ENCODE data around the gene MOB3A. TPM values are rescaled to one million over a fixed set of nuclear protein-coding genes. Genes with fewer than 3 reads are reported as not detected.

MOB3A gene
- polyA plus RNA-seq, 1 donor (not counting 4 experiments of a cell fraction or from before 2014, with no cell fraction given) = 34.2 TPM

- Histone ChIP-seq H3K4me1 (ENCODE audit: control insufficient read depth, extremely low read depth, insufficient read depth, low read length) (peaks cover 43% of the 10 kb centered on the region), H3K79me2 (ENCODE audit: control insufficient read depth, insufficient read depth, low read length) (peaks cover 34% of the 10 kb centered on the region), H2AFZ (ENCODE audit: control insufficient read depth, low read length) (no peak overlapping the region), H3K9ac (ENCODE audit: control insufficient read depth, extremely low read depth, insufficient read depth, low read length) (no peak overlapping the region), H4K20me1 (ENCODE audit: control insufficient read depth, extremely low read depth, insufficient read depth, low read length) (peaks cover 24% of the 10 kb centered on the region), H3K4me2 (ENCODE audit: control insufficient read depth, extremely low read depth, insufficient read depth, low read depth, low read length) (no peak overlapping the region), H3K9me3 (ENCODE audit: control insufficient read depth, low read depth, low read length) (no peaks in the 10 kb centered on the region), H3K36me3 (ENCODE audit: control insufficient read depth in 2 of 2, extremely low read depth in 1 of 2, insufficient read depth in 2 of 2, low read length in 2 of 2) (peaks cover 30 to 44% of the 10 kb centered on the region in 2 experiments), H3K27me3 (ENCODE audit: control insufficient read depth, extremely low read depth, insufficient read depth, low read length) (no peaks in the 10 kb centered on the region), H3K27ac (ENCODE audit: control insufficient read depth, insufficient read depth, low read length) (no peak overlapping the region), H3K4me3 (ENCODE audit: control insufficient read depth in 2 of 3, extremely low read depth in 1 of 3, insufficient read depth in 2 of 3, low read depth in 1 of 3, low read length in 3 of 3) (no peak overlapping the region), H3K9me1 (ENCODE audit: control insufficient read depth, extremely low read depth, insufficient read depth, low read length) (peaks cover 3% of the 10 kb centered on the region)
- dilution Hi-C loops (cut with MboI; ENCODE audit: extremely low pct_ligation_motif_present, low sequenced_read_pairs) = no loop called here
- no peak for FAIRE-seq
- TF ChIP-seq EZH2 (IDR thresholded peaks at IDR 0.05; ENCODE audit: low read length) = no peak
- DNase-seq (ENCODE audit: low read depth, low spot score) = no peak
Measured at GRCh38 chr19:2046046-2046907, 49.8 kb downstream of the MOB3A start.

- peaks cover 24% of the 10 kb centered on the region for H4K20me1 ChIP-seq (ENCODE audit: control insufficient read depth, extremely low read depth, insufficient read depth, low read length)
- DNase-seq (ENCODE audit: low read depth, low spot score) = no peak
- H3K9me1 ChIP-seq (ENCODE audit: control insufficient read depth, extremely low read depth, insufficient read depth, low read length) = peaks cover 3% of the 10 kb centered on the region
- TF ChIP-seq EZH2 (IDR thresholded peaks at IDR 0.05; ENCODE audit: low read length) = no peak
- TF ChIP-seq CTCF (optimal IDR thresholded peaks at IDR 0.05 in 1 of 3, IDR thresholded peaks at IDR 0.05 in 1 of 3, conservative IDR thresholded peaks at IDR 0.05 in 1 of 3; ENCODE audit: extremely low read depth in 1 of 3, insufficient read depth in 2 of 3, low read length in 3 of 3) = no peak
- no peak overlapping the region for H3K4me2 ChIP-seq (ENCODE audit: control insufficient read depth, extremely low read depth, insufficient read depth, low read depth, low read length)
- H3K4me1 ChIP-seq (ENCODE audit: control insufficient read depth, extremely low read depth, insufficient read depth, low read length) = peaks cover 44% of the 10 kb centered on the region
- H3K36me3 ChIP-seq (ENCODE audit: control insufficient read depth in 2 of 2, extremely low read depth in 1 of 2, insufficient read depth in 2 of 2, low read length in 2 of 2) = peaks cover 37 to 51% of the 10 kb centered on the region in 2 experiments
- dilution Hi-C loops (cut with MboI; ENCODE audit: extremely low pct_ligation_motif_present, low sequenced_read_pairs) = no loop called here
- no peaks in the 10 kb centered on the region for H3K9me3 ChIP-seq (ENCODE audit: control insufficient read depth, low read depth, low read length)
- no peak overlapping the region for H3K27ac ChIP-seq (ENCODE audit: control insufficient read depth, insufficient read depth, low read length)
- H3K9ac ChIP-seq (ENCODE audit: control insufficient read depth, extremely low read depth, insufficient read depth, low read length) = no peak overlapping the region
- H3K4me3 ChIP-seq (ENCODE audit: control insufficient read depth in 2 of 3, extremely low read depth in 1 of 3, insufficient read depth in 2 of 3, low read depth in 1 of 3, low read length in 3 of 3) = no peak overlapping the region
- H3K27me3 ChIP-seq (ENCODE audit: control insufficient read depth, extremely low read depth, insufficient read depth, low read length) = no peaks in the 10 kb centered on the region
- FAIRE-seq = no peak
- H2AFZ ChIP-seq (ENCODE audit: control insufficient read depth, low read length) = no peak overlapping the region
- H3K79me2 ChIP-seq (ENCODE audit: control insufficient read depth, insufficient read depth, low read length) = peaks cover 33% of the 10 kb centered on the region
Measured at GRCh38 chr19:2045501-2046045, 50.6 kb downstream of the MOB3A start.
